GM18867 (cell line): ENCODE data around the gene IRF4.

Source experiments
- ATAC-seq: cut with Tn5 transposase; IDR thresholded peaks from one replicate; pipeline ENCODE4 v1.9.1; 2021; ENCODE audit warnings: mild to moderate bottlenecking, moderate library complexity; ENCODE audit not compliant: unreplicated experiment

IRF4 gene

GRCh38 chr6:379410-380181 is 12.0 kb upstream of the IRF4 start:
- ATAC-seq: no peak

- ATAC-seq: no peak
These were observed 11.0 kb upstream of the IRF4 start for GRCh38 chr6:380234-381218.

GRCh38 chr6:381742-382461 is 9.7 kb upstream of the IRF4 start:
- ATAC-seq: no peak

- no peak for ATAC-seq
These were observed 8.4 kb upstream of the IRF4 start for GRCh38 chr6:382883-383810.

GRCh38 chr6:383856-384255 is 7.7 kb upstream of the IRF4 start:
- ATAC-seq: no peak

GRCh38 chr6:384898-385297 is 6.7 kb upstream of the IRF4 start:
- no peak for ATAC-seq

- no peak for ATAC-seq
These were observed 5.9 kb upstream of the IRF4 start for GRCh38 chr6:385614-386013.

- ATAC-seq: no peak
These were observed 4.8 kb upstream of the IRF4 start for GRCh38 chr6:386688-387266.

- ATAC-seq: no peak
These were observed 4.2 kb upstream of the IRF4 start for GRCh38 chr6:387293-387741.

- no peak for ATAC-seq
These were observed 3.2 kb upstream of the IRF4 start for GRCh38 chr6:388202-388903.

- no peak for ATAC-seq
These were observed 2.4 kb upstream of the IRF4 start for GRCh38 chr6:389143-389542.

- ATAC-seq: peak; percentile 39
These were observed 1.9 kb upstream of the IRF4 start for GRCh38 chr6:389622-390021.

- peak; percentile 22 for ATAC-seq
These were observed 516 bp upstream of the IRF4 start for GRCh38 chr6:390914-391558.

- no peak for ATAC-seq
These were observed 1.2 kb downstream of the IRF4 start for GRCh38 chr6:392441-393390.

GRCh38 chr6:393391-394221 is 2.1 kb downstream of the IRF4 start:
- no peak for ATAC-seq

- no peak for ATAC-seq
These were observed 3.2 kb downstream of the IRF4 start for GRCh38 chr6:394641-395289.
